SJSA1 (cell line): ENCODE results near the gene DUSP15. TPM values are rescaled to one million over a fixed set of nuclear protein-coding genes. Genes with fewer than 3 reads are reported as not detected.
"Not testable (repeated sequence)": the region's sequence is repeated elsewhere in the genome, so short reads cannot be mapped to it uniquely, and the experiment has no call there.

Experiments
- DNase-seq, 2 experiments: peaks; one replicate each; pipeline ENCODE4 v3.0.0-alpha.2; 2015 to 2020; ENCODE audit warnings: low spot score in 2 of 2, low read depth in 1 of 2
- H3K27ac ChIP-seq: fragments of 250-450 bp; sonication (Bioruptor Pico); 2 replicates; pipeline ENCODE4 v1.5.1; 2020; ENCODE audit warnings: mild to moderate bottlenecking, moderate library complexity
- H3K27me3 ChIP-seq: fragments of 250-450 bp; sonication (Bioruptor Pico); replicated peaks from 2 replicates; pipeline ENCODE4 v1.5.1; 2020; ENCODE audit warnings: mild to moderate bottlenecking, moderate library complexity
- H3K36me3 ChIP-seq: fragments of 250-450 bp; sonication (Bioruptor Pico); 2 replicates; pipeline ENCODE4 v1.5.1; 2020; ENCODE audit warnings: mild to moderate bottlenecking
- H3K4me1 ChIP-seq: fragments of 250-450 bp; sonication (Bioruptor Pico); replicated peaks from 2 replicates; pipeline ENCODE4 v1.6.1; 2021; ENCODE audit warnings: mild to moderate bottlenecking
- H3K4me3 ChIP-seq: fragments of 250-450 bp; sonication (Bioruptor Pico); 2 replicates; pipeline ENCODE4 v1.5.1; 2020; ENCODE audit warnings: mild to moderate bottlenecking
- H3K9me3 ChIP-seq: fragments of 250-450 bp; sonication (Bioruptor Pico); replicated peaks from 2 replicates; pipeline ENCODE4 v1.5.1; 2020; ENCODE audit warnings: mild to moderate bottlenecking
- total RNA-seq: library from RNA; depleted of rRNA; stranded (reverse); fragments of >200 nt; shearing (Covaris generic); gene quantifications from 2 replicates; pipeline ENCODE4 v1.2.3, GENCODE V29; 2014; rRNA removed

Gene DUSP15, protein sequence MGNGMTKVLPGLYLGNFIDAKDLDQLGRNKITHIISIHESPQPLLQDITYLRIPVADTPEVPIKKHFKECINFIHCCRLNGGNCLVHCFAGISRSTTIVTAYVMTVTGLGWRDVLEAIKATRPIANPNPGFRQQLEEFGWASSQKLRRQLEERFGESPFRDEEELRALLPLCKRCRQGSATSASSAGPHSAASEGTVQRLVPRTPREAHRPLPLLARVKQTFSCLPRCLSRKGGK
- total RNA-seq: 1.5 and 3.4 TPM in 2 replicates

- Histone ChIP-seq H3K27me3 (peaks cover 32% of the 10 kb centered on the region), H3K9me3 (no peaks in the 10 kb centered on the region)
- peak; percentile 36 to 47 for DNase-seq
These were observed at the start of gene DUSP15, which contains the start of gene TTLL9 for GRCh38 chr20:31869942-31870725. Gene DUSP15, minus strand, starts transcription at chr20:31870527. Its CDS starts 190 bp downstream, at chr20:31870337. Gene TTLL9, plus strand, starts transcription at chr20:31870634. Its CDS starts 493 bp downstream, at chr20:31871127.

GRCh38 chr20:31919410-31920155 lies 49.3 kb upstream of the DUSP15 start:
- H3K27ac ChIP-seq: no peak overlapping the region
- H3K36me3 ChIP-seq: no peaks in the 10 kb centered on the region
- H3K4me3 ChIP-seq: no peak overlapping the region
- H3K4me1 ChIP-seq: no peaks in the 10 kb centered on the region
- no peak for DNase-seq
- no peaks in the 10 kb centered on the region for H3K9me3 ChIP-seq
- no peaks in the 10 kb centered on the region for H3K27me3 ChIP-seq

More at GRCh38 chr20:31869942-31870725, at the start of gene DUSP15, which contains the start of gene TTLL9:
- no peaks in the 10 kb centered on the region for H3K36me3 ChIP-seq
- peak within 1 kb of the TSS; percentile 54 for H3K4me3 ChIP-seq
- no peak within 1 kb of the TSS for H3K27ac ChIP-seq
- H3K4me1 ChIP-seq: peaks cover 15% of the 10 kb centered on the region

DNA sequence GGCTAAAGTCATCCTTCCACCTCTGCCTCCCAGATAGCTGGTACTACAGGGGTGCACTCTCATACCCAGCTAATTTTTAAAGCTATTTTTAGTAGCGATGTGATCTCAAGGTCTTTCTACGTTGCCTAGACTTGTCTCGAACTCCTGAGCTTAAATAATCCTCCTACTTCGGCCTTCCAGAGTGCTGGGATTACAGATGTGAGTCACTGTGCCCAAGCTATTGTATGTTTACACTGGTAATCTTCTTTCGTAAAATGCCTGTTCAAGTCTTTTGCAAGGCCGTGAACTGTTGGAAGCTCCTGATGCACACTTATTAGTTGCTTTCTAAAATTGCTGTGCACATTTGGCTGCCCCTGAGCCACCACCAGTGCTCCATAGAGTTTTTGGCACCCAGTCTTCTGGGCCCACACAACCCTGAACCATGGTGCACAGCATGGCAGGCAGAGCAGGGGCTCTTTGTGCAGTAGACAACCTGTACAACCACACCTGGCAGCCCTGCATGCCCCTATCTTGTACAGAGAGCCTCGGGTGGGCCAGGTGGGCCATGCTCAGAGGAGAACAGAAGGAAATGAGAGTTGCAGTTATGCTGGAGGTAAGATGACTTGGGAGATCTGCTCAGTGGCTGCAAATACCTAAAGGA lies 48.3 kb upstream of the DUSP15 start:
- H3K4me3 ChIP-seq: no peak overlapping the region
- no peak for DNase-seq
- H3K27me3 ChIP-seq: no peaks in the 10 kb centered on the region
- H3K4me1 ChIP-seq: no peaks in the 10 kb centered on the region
- no peaks in the 10 kb centered on the region for H3K36me3 ChIP-seq
- no peak overlapping the region for H3K27ac ChIP-seq
- no peaks in the 10 kb centered on the region for H3K9me3 ChIP-seq

DNA sequence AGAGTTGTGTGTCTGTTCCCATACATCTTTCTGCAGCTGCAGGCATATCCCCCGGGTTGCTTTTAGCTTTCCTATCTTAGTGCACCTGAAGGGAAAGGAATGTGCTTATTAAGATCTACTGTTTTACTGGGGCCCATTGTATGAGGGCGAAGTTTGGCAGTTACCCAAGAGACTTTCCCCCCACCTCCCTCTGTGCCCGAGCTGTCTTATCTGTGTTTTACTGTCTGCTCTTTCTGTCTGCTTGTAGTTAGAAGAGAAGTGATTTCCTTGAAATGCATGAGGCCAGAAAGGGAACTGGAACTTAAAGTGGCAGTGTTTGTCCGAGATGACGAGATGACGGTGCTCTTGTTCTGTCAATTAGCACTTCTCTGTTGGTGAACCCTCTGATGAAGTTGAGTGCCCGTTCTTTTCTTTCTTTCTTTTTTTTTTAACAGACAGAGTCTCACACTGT lies 47.7 kb upstream of the DUSP15 start:
- H3K27me3 ChIP-seq, H3K27ac ChIP-seq, DNase-seq, H3K4me1 ChIP-seq, H3K9me3 ChIP-seq, H3K4me3 ChIP-seq, H3K36me3 ChIP-seq: not testable (repeated sequence)

DNA sequence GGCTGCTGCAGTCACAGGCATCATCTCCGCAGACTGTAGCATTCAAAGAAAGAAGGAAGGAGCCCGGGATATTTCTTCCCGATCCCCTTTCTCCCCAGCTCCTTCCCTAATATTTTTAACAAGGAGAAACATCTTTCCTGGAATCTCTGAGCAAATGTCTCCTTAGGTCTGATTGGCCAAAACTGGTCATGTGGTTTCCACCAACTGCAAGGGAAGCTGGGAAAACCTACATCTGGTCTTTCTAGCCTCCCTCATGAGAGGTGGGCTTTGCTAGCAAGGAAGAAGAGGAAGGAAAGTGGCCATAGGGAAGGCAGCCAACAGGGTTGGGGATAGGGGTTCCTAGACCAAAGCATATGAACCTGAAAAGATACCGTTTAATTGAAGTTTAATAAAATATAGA lies 46.4 kb upstream of the DUSP15 start:
- H3K36me3 ChIP-seq: no peaks in the 10 kb centered on the region
- H3K4me1 ChIP-seq: no peaks in the 10 kb centered on the region
- no peak for DNase-seq
- no peaks in the 10 kb centered on the region for H3K27me3 ChIP-seq
- no peak overlapping the region for H3K27ac ChIP-seq
- no peaks in the 10 kb centered on the region for H3K9me3 ChIP-seq
- H3K4me3 ChIP-seq: no peak overlapping the region

GRCh38 chr20:31915491-31916280 lies 45.4 kb upstream of the DUSP15 start:
- H3K27me3 ChIP-seq: no peaks in the 10 kb centered on the region
- no peaks in the 10 kb centered on the region for H3K36me3 ChIP-seq
- H3K4me3 ChIP-seq: no peak overlapping the region
- no peak overlapping the region for H3K27ac ChIP-seq
- no peak for DNase-seq
- H3K4me1 ChIP-seq: no peaks in the 10 kb centered on the region
- H3K9me3 ChIP-seq: no peaks in the 10 kb centered on the region

GRCh38 chr20:31914170-31914569 lies 43.8 kb upstream of the DUSP15 start:
- Histone ChIP-seq H3K9me3 (no peaks in the 10 kb centered on the region), H3K4me1 (no peaks in the 10 kb centered on the region), H3K36me3 (no peaks in the 10 kb centered on the region), H3K27ac (no peak overlapping the region), H3K4me3 (no peak overlapping the region), H3K27me3 (no peaks in the 10 kb centered on the region)
- DNase-seq: no peak

DNA sequence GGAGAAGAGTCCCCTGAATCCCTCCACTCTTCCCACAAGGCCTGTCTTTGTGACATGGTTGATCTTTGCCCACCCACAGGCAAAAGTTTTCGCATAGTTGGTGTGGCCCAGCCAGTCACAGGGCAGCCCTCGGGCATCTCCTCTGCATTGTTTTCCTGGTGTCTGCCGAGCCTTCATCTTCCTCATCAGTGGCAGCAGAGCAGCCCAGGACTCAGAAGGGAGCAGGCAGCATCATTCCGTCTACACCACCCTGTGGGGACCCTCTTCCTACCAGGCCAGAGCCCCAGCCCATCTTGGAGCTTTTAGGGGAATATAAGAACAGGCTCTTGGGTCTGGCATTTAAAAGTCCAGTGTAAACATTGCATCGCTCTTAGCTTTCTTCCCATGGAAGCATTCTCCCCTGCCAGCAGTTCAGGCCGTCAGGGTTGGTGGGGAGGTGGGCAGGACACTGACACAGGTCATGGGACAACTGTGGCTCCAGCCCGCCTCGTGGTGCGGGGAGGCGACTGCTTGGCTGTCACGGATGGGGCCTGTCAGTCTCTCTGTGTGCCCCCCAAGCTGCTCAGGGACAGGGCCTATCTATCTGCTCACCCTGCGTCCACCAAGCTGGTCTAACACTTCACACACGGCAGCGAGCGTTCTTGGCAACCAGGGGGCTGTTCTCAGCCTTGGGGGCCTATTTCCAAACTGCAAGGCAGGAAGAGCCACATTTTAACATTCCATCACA lies 43.3 kb upstream of the DUSP15 start:
- Histone ChIP-seq H3K36me3 (no peaks in the 10 kb centered on the region), H3K4me1 (no peaks in the 10 kb centered on the region), H3K9me3 (no peaks in the 10 kb centered on the region), H3K4me3 (no peak overlapping the region), H3K27ac (no peak overlapping the region), H3K27me3 (no peaks in the 10 kb centered on the region)
- no peak for DNase-seq

- no peaks in the 10 kb centered on the region for H3K36me3 ChIP-seq
- H3K27me3 ChIP-seq: no peaks in the 10 kb centered on the region
- no peaks in the 10 kb centered on the region for H3K9me3 ChIP-seq
- H3K27ac ChIP-seq: no peak overlapping the region
- H3K4me3 ChIP-seq: no peak overlapping the region
- no peaks in the 10 kb centered on the region for H3K4me1 ChIP-seq
- no peak for DNase-seq
These were observed 39.9 kb upstream of the DUSP15 start for GRCh38 chr20:31910071-31910803.

DNA sequence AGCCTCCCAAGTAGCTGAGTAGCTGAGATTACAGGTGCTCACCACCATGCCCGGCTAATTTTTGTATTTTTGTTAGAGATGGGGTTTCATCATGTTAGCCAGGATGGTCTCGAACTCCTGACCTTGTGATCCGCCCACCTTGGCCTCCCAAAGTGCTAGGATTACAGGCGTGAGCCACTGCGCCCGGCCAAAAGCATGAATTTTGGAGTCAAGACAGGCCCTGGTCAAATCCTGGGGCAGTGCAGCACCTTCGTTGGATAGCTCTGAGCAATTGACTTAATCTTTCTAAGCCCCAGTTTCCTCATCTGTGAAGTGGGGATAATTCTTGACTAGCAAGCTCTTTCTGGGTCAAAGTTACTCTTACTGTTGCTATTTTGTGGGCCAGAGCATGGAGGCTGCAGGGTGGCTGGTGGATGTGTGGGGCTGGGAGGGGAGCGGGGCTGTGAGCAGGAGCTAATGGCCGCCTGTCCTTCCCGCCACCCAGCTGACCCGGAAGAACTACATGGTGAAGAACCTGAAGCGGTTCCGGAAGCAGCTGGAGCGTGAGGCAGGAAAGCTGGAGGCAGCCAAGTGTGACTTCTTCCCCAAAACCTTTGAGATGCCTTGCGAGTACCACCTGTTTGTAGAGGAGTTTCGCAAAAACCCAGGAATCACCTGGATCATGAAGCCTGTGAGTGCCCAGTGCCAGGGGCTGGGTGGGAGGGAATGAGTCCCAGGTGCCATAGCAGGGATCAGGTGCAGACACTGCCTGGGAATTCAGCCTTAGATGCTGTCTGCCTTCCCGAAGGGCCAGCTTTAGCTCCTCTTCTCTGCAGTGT lies 39.1 kb upstream of the DUSP15 start:
- DNase-seq: no peak
- no peak overlapping the region for H3K4me3 ChIP-seq
- H3K4me1 ChIP-seq: no peaks in the 10 kb centered on the region
- H3K36me3 ChIP-seq: no peaks in the 10 kb centered on the region
- no peak overlapping the region for H3K27ac ChIP-seq
- no peaks in the 10 kb centered on the region for H3K9me3 ChIP-seq
- no peaks in the 10 kb centered on the region for H3K27me3 ChIP-seq

DNA sequence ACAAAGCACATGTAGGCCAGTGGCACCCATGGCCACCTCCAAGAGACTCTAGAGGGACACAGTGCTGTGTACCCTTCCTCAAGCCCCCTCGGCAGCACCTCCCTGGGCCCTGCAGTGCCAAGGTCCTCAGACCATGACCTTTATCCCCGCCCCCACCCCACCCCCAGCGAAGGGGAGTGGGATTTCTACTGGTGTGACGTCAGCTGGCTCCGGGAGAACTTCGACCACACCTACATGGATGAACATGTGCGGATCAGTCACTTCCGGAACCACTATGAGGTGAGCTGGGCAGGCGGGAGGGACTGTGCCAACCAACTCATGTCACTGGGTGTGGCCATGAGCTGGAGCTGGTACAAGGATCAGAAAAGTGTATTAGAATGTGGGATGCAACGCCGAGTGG lies 38.1 kb upstream of the DUSP15 start:
- no peaks in the 10 kb centered on the region for H3K4me1 ChIP-seq
- H3K27ac ChIP-seq: no peak overlapping the region
- no peaks in the 10 kb centered on the region for H3K9me3 ChIP-seq
- no peaks in the 10 kb centered on the region for H3K36me3 ChIP-seq
- H3K27me3 ChIP-seq: no peaks in the 10 kb centered on the region
- H3K4me3 ChIP-seq: no peak overlapping the region
- DNase-seq: no peak
